ENCODE results near the gene RNF126.
"Not testable (repeated sequence)": the region's sequence is repeated elsewhere in the genome, so short reads cannot be mapped to it uniquely, and the experiment has no call there.

RNF126 gene

DNA sequence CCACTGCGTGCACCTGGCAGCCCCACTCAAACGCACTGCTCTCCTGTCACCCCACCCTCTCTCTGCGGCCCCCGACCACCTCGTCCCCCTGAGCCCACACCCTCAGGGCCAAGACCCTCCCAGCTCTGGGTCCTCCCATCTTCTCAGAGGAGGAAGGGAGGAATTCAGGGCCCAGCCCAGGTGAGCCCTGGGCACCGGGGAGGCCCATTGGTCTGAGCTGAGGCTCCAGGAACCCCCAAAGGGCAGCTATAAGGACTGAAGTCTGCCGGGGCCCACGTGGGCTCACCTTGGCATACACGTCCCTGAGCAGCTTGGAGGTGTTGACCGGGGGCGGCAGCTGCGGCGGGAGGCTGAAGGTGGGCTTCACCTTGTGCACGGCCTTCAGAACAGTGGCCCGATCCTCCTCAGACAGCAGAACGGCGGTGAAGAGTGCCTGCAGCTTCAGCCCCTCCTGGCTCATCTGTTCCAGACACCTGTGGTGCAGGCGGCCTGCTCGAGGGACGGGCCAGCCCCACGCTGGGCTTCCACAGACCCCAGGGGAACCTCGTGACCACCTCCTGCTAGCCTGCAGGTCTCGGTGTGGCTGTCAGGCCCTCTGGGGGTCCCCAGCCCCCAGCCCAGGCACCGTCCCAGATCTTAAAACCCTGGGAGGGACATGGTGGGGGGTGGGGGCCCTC, 38.4 kb downstream of the RNF126 start:
- DNase-seq, result no peak

DNA sequence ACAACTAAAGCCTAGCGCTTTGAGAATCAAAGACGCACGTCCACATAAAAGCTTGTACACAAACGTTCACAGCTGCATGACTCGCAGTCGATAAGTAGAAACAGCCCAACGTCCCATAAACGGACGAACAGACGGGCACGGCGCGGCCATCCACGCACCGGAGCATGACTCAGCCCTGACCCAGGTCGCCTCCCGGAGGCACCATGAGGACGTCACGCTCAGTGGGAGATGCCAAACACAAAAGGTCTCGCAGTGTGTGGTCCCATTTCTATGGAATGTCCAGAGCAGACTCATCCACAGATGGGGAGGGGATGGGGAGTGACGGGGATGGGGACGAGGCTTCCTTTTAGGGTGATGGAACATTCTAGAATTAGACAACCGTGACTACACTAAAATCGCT, 39.0 kb downstream of the RNF126 start:
- no peak for DNase-seq

DNA sequence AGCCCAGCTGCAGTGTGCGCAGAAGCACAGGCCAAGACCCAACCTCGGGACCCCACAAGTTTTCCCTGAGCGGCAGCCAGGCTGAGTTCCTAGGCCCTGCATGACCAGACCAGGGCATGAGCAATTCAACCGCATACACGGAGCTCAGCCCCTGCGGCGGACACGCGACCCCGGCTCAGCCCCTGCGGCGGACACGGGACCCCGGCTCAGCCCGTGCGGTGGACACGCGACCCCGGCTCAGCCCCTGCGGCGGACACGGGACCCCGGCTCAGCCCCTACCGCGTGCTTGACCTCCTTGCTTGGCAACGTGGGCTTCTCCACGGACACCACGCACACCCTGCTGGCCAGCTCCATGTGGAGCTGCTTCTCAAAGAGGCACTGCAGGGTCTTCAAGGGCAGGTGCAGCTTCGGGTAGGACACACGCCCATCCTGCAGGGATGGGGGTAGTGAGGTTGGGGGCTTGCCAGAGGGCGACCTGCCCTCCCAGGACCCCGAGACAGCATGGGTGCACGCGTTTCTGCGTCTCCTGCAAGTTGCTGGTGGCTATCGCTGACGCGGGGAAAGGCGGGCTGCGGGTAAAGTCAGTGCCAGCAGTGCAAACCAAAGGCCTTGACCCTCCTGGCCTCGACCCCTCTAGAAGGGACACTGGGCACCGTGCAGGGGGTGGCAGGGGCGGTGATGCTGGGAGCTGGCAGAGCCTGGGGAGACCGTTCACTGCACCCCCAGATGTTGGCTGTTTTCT, 39.7 kb downstream of the RNF126 start:
- no peak for DNase-seq

DNA sequence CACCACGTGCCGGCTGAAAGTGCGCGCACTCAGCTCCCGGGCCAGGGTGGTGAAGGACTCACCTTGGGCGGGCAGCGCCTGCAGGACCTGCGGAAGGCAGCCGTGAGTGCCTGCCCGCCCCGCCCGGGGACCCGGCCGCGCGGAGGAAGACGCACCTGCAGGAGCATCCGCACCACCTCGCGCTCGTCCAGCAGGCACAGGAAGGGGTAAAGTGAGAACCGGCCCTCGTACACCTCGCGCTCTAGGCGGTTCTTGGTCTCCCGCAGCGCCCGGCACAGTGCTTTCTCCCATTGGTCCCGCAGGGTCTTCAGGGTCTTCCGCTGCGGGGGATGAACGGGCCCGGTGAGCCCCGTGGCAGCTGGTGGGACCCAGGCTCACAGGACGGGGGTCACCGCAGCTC, 40.3 kb downstream of the RNF126 start:
- DNase-seq, result no peak

DNA sequence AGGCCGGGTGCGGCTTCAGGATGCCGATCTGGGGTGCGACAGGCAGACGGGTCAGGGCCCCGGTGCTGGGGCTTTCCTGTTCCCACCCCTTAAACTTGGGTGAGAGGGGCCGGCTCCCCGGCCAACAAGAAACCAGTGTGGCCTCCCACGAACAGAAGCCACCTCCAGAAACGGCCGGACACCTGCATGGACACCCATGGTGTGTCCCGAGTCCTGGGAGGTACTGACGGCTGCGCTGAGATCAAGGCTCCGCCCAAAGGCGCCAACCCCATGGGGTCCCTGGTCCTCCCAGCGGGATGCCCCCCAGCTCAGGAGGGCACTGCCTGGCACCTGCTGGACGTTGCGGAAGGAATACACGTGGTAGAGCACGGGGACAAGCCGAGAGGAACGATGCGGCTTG, 41.2 kb downstream of the RNF126 start:
- no peak for DNase-seq

DNA sequence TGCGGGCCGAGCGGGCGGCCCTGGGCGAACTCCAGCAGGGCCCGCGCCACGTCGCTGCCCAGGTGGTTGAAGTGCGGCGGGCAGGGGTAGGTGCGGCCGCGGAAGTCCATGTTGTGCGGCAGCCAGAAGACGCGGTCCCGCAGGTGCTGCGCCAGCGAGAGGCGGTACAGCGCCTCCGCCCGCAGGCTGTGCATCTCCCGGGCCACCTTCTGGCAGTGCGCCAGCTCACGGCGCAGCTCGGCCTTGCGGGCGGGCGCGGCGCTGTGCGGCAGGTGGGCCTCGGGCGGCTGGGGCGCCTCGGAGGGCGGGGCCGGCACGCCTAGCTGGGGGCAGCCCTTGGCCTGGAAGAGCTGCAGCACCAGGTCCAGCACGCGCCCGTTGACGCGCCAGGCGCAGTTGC, 41.8 kb downstream of the RNF126 start:
- not testable (repeated sequence) for DNase-seq

DNA sequence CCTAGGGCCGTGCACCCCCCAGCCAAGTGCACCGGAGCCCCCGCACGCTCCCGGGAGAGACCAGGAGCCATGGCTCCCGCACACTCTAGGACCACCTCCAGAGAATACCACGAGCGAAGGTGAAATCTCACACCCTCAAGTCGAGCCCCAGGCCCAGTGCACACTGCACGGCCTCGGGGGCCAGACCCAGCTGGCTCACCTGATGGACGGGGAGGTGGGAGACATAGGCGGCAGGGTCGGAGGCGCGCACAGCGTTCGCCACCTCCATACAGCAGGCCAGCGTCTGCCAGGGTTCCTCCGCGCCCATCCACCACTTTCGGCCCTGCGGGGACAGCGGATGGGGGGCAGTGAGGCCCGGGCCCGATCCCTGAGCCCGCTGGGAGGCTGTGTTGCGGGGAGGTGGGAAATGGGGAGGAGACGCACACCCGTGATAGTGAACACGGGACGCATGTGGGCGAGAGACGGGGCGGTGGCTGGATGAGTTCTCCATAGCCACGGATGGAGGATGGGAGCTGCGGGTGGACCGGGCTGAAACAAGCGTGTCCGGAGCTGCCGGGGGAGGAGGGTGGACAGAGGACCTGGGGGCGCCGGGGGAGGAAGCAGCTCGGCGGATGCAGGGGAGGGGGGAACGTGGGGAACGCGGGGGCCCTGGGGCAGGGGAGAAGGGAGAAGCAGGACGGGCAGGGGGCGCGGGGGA, 42.7 kb downstream of the RNF126 start:
- DNase-seq, result no peak

DNA sequence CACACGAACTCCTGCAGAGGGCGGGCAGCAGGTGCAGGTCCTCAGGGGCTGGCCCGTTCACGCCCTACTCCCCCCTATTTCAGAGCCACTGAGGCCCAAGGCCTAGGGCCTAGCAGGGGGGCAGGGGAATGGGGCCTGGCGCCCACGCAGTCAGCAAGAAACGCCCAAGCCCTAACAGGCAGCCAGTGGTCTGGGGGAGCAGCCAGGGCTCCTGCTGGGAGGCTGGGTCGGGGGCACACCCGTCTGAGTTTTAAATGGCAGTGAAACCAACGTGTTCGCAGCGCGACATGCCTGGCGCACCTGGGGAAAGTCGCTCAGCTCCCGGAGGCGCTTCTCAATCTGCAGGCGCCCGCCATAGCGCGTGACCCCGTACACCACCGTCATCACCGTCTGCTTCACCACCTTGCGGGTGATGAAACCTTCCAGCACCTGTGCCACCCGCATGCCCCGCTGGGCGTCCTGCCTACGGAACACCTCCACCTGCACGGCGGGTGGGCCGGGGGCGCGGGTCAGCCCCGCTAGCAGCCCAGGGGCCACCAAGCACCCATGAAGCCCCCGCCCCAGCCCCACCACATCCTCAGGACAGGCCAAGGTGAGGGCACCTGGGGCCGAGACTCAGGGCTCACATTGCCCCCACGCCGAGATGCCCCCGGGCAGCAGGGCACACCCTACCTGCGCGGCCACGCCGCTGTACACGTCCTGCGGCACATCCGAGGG, 43.6 kb downstream of the RNF126 start:
- no peak for DNase-seq

DNA sequence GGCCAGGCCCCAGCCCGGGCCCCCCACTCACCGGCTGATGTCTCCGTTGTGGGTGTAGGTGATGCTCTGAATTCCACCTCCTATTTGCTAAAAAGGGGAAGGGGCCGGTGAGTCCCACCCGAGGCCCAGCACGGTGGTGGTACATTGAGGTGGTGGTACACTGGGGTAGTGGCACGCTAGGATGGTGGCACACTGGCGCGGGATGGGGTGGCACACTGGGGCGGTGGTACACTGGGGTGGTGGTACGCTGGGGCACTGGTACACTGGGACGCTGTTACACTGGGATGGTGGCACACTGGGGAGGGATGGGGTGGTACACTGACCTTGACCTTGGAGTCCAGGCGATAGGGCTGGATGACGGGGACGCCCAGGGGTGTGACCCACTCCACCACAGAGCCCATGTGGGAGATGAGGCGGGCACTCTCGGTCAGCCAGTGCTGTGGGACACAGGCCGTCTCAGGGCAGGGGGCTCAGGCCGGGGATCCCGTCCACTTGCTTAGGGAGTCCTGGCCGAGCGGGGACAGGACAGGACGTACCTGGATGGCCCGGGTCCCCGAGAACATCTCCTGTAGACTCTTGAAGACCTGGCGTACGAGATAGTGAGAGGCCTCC, 44.2 kb downstream of the RNF126 start:
- no peak for DNase-seq

DNA sequence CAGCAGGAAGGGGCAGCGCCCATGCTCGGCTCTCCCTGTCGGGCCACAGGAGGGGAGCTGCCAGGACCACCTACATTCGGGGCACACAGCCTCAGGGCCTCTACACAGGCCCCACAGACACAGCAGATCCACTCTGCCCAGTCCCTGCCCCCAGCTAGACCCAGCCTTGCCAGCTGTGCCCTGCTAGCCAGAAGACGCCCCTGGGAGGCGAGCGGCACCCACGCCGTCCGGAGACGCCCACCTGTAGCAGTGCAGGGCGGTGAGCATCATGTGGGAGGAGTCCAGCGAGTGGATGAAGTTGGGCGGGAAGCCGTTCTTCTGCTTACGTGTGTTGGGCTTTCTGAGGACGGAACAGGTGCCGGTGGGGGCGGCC, 44.8 kb downstream of the RNF126 start:
- no peak for DNase-seq

DNA sequence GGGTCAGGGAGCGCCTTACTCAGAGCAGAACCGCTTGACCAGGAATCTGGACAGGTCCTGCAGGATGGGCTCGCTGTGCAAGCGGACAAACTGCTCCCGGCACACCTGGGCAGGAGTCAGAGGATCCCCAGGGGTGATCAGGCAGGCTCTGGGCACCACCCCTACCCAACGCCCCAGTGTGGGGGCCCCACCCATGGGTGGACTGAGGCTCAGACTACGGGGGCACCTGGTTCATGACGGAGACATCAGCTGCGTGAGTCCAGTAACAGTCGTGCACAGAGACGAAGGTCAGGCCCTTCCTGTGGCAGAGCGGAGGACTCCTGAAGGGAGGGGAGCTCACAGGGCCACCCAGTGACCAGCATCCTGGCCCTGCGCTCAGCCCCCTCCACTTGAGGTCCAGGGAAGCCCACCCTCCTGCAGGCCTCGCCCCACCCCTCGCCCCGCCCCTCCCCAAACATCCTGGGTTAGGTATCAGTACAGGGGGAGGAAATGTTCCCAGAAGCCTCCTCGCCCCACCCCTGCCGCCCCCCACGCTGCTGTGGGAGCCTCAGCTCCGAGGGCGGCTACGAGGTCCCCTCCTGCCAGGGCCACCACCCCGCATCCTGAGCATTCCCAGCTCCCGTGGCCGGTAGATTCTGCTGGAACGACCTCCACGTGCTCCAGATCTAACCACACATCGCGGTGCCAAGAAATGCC, 45.3 kb downstream of the RNF126 start:
- DNase-seq, result no peak

DNA sequence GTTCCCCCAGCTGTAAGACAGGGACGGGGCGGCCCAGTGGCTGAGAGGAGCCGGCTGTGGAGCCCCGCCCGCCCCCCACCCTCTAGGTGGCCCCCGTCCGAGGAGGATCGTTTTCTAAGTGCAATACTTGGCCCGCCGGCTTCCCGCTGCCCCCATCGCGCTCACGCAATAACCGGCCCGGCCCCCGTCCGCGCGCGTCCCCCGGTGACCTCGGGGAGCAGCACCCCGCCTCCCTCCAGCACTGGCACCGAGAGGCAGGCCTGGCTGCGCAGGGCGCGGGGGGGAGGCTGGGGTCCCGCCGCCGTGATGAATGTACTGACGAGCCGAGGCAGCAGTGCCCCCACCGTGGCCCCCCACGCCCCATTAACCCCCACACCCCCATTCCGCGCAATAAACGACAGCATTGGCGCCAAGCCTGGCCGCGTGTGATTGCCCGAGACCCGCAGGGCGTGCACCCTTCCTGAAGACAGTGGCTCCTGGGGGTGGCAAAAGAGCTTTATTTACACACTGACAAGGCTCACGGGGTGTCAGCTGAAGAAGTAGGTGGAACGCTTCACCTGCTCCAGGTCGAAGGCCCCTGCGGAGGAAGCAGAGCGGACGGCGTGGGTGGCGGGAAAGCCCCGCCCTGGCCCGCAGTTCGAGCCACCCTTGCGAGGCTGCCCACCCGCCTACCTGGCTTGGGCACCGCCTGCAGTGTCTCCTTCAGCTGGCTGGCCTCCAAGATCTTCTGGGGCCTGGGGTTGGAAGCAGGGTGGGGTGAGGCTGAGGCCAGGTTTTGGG, 46.1 kb downstream of the RNF126 start:
- DNase-seq, result no peak

DNA sequence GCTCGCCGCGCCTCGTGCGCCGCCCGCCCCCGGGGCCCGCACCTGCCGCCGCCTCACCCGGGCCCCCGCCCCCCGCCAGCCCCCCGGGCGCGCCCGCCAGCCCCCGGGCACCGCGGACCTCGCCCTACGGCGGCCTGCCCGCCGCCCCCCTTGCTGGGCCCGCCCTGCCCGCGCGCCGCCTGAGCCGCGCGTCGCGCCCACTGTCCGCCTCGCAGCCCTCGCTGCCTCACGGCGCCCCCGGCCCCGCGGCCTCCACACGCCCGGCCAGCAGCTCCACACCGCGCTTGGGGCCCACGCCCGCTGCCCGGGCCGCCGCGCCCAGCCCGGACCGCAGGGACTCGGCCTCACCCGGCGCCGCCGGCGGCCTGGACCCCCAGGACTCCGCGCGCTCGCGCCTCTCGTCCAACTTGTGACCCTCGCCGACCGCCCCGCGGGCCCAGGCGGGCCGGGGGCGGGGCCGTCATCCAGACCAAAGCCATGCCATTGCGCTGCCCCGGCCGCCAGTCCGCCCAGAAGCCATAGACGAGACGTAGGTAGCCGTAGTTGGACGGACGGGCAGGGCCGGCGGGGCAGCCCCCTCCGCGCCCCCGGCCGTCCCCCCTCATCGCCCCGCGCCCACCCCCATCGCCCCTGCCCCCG, 46.8 kb downstream of the RNF126 start:
- no peak for DNase-seq

DNA sequence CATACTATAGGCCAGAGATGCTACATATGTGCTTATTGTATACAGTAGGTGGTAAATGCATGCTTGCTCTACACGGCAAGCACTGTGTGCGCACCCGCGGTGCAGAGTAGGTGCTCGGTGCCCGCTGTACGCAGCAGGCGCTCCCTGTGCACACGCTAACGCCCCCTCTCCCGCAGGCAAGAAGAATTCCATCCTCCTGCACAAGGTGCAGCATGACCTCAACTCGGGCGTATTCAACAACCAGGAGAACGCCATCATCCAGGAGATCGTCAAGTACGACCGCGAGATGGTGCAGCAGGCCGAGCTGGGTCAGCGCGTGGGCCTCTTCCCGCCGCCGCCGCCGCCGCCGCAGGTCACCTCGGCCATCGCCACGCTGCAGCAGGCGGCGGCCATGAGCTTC, 47.4 kb downstream of the RNF126 start:
- no peak for DNase-seq

DNA sequence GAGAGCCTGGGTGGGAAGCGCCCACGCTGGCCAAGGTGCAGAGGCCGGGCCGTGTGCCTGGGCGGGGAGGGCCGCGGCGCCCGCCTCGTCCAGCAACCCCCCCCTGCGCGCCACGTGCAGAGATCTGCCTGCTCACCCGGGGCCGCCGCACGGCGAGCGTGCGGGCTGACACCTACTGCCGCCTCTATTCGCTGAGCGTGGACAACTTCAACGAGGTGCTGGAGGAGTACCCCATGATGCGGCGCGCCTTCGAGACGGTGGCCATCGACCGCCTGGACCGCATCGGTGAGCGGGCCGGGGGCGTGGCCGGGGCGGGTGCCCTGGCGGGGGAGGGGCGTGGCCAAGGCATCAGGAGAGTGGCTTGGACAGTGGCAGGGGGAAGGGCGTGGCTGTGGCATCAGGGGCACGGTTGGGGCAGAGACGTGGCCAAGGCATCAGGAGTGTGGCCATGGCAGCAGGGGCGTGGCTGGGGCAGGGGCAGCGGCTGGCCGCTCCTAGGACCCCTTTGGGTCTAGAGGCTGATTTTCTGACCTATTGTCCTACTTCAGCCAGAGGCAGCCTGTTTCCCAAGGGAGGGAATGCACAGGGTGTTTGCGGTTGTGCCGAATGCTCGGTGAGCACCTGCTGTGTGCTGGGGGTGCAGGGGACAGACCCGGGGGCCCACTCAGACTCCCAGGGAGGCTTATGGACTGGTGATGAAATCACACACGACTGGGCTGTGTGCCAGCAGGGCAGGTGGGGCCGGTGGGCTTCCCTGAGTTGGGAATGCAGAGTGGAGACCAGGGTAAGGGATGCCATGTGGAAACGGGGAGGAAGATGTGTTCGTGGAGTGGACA, 49.1 kb downstream of the RNF126 start:
- DNase-seq, result no peak

DNA sequence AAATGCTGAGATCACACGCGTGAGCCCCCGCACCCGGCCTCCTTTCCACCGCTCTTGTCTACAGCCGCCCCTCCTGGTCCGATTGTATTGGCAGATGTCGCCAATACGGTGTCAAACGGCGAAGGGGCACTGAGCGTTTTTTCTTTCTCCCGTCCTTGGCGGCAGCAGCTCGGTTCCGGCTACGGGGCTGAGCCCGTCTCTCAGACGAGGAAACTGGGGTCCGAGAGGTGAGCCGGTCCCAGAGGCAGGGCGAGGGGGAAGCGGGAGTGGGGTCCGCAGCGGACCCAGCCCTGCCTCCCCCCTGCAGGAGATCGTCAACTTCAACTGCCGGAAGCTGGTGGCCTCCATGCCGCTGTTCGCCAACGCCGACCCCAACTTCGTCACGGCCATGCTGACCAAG, 50.1 kb downstream of the RNF126 start:
- no peak for DNase-seq

DNA sequence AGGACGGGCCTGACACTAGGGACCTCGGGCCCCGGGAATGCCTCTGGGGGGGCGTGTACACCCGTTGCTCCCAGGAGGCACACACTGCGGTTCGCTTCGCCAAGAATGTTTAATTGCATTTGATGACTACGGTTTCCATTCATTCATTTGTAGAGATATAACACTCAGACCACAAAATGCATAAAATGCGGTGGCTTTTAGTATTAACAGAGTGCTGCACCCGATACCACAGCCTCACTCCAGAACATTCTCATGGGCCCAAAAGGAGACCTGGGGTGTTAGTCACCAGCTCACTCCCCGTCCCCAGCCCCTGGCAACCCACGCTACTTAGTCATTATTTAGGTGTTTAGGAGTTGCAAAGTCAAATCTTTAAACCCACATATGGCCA, 51.5 kb downstream of the RNF126 start:
- no peak for DNase-seq

DNA sequence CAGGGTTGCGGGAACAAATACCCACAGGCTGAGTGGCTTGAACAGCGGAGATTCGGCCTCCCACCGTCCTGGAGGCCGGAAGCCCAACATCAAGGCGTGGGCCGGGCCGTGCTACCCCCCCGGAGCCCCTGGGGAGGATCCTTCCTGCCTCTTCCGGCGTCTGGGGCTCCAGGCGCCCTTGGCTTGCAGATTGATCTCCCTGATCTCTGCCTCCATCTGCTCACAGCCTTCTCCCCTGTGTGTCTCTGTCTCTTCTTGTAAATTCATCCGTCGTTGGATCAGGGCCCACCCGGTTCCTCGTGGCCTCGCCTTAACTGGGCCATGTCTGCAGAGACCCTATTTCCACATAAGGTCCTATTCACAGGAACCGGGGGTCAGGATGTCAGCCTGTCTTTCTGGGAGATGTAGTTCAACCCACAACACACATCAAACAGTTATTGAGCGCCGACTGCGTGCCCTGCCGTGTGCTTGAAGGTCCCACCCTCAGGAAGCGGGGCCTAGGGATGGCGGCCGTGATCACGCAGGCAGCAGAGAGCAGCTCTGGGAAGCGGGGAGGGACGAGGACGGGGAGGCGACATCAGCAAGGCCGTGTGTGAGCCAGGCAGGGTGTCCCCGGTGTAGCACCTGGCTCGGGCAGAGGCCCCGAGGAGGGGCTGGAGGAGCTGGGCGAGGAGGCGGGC, 52.1 kb downstream of the RNF126 start:
- DNase-seq, result peak; percentile 75

DNA sequence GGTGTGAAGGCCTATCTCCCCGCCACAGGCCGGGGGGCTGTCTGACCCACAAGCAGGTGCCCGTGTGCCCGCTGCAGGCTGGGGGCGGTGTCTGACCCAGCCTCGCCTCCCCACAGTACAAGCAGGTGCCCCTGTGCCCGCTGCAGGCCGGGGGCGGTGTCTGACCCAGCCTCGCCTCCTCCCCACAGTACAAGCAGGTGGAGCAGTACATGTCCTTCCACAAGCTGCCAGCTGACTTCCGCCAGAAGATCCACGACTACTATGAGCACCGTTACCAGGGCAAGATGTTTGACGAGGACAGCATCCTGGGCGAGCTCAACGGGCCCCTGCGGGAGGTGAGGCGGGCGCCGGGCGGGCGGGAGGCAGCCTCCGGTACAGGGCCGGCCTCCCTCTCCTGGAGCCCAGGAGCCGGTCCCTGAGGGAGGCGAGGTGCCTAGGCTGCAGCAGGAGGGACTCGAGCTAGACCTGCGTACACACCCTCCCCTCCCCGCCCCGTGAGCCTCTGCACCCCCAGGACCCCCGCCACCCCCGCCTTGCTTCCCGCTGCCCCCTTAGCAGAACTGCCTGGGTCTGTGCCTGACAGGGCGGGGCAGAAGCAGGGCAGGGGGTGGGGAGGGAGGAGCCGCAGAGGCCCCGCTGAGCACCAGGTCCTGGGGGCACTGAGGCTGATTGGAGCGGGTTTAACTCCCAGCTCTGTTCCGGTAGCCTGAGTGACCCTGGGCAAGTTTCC, 52.8 kb downstream of the RNF126 start:
- peak; percentile 52 for DNase-seq
